Posterior cingulate gyrus (tissue), 11 donors: ENCODE data around the gene ASTN2.
A peak's percentile ranks its signal among the peaks of the same experiment; 100 is the strongest.

Experiments used
- DNase-seq, 10 donors: peaks; one replicate each; pipeline versions ENCODE4 v3.0.0 to v3.0.0-alpha.2; 2020 to 2021; ENCODE audit warnings: mixed read lengths in 3 of 10
- intact Hi-C: fragments of 100-400 bp; cut with DNase I; formaldehyde crosslinking; loops from one replicate; pipeline ENCODE4 v1.15.1; 2023

Gene ASTN2

GRCh38 chr9:117414220-117414905 is 494 bp downstream of the ASTN2 start:
- intact Hi-C loops = loop anchor here (2.0 to 5.0 kb wide), 2 partner anchors 50 to 73 kb away; no protein-coding TSS in a partner anchor
- peak; percentile 30 to 91 (median 48) for DNase-seq

GRCh38 chr9:117413346-117414219 is 1.3 kb downstream of the ASTN2 start:
- peak in 8 of 10 donors; percentile 25 to 89 (median 42) for DNase-seq
- intact Hi-C loops = loop anchor here (2.0 to 5.0 kb wide), 2 partner anchors 51 to 74 kb away; no protein-coding TSS in a partner anchor

- intact Hi-C loops = loop anchor here (1.0 to 5.0 kb wide), 2 partner anchors 74 to 166 kb away; no protein-coding TSS in a partner anchor
Observed at GRCh38 chr9:117412841-117413240, 2.0 kb downstream of the ASTN2 start.

GRCh38 chr9:117412006-117412715 is 2.7 kb downstream of the ASTN2 start:
- DNase-seq = peak in 3 of 10 donors; percentile 19 to 78 (median 76)
- intact Hi-C loops = loop anchor here (1.0 to 5.0 kb wide), 2 partner anchors 75 to 165 kb away; no protein-coding TSS in a partner anchor

More at GRCh38 chr9:117412841-117413240, 2.0 kb downstream of the ASTN2 start:
- DNase-seq = peak in 6 of 10 donors; percentile 22 to 90 (median 46)

GRCh38 chr9:117411547-117411946 is 3.3 kb downstream of the ASTN2 start:
- peak; percentile 36 to 95 (median 74) for DNase-seq
- intact Hi-C loops = loop anchor here (2.0 to 5.0 kb wide), 2 partner anchors 76 to 339 kb away; no protein-coding TSS in a partner anchor

GRCh38 chr9:117409321-117409720 is 5.5 kb downstream of the ASTN2 start:
- no peak for DNase-seq
- intact Hi-C loops = loop anchor here (5.0 kb wide), 1 partner anchor 672 kb away; no protein-coding TSS in a partner anchor

GRCh38 chr9:117407436-117408022 is 7.3 kb downstream of the ASTN2 start:
- no peak for DNase-seq
- intact Hi-C loops = loop anchor here (1.0 to 5.0 kb wide), 2 partner anchors 160 to 670 kb away; no protein-coding TSS in a partner anchor

GRCh38 chr9:117405950-117406705 is 8.7 kb downstream of the ASTN2 start:
- DNase-seq = no peak
- intact Hi-C loops = loop anchor here (5.0 kb wide), 1 partner anchor 669 kb away; no protein-coding TSS in a partner anchor

- intact Hi-C loops = no loop called here
Observed at GRCh38 chr9:117403848-117404247, 11.0 kb downstream of the ASTN2 start.

GRCh38 chr9:117403403-117403811 is 11.4 kb downstream of the ASTN2 start:
- peak; percentile 55 to 94 (median 64) for DNase-seq
- intact Hi-C loops = no loop called here

More at GRCh38 chr9:117403848-117404247, 11.0 kb downstream of the ASTN2 start:
- DNase-seq = no peak

GRCh38 chr9:117400171-117400570 is 14.7 kb downstream of the ASTN2 start:
- DNase-seq = no peak
- intact Hi-C loops = no loop called here

- DNase-seq = no peak
- intact Hi-C loops = no loop called here
Observed at GRCh38 chr9:117395151-117395650, 19.7 kb downstream of the ASTN2 start.

GRCh38 chr9:117394655-117395054 is 20.2 kb downstream of the ASTN2 start:
- DNase-seq = no peak
- intact Hi-C loops = no loop called here

- DNase-seq = peak in 1 of 10 donors; percentile 60
- intact Hi-C loops = no loop called here
Observed at GRCh38 chr9:117392992-117393391, 21.9 kb downstream of the ASTN2 start.

- intact Hi-C loops = no loop called here
- DNase-seq = no peak
Observed at GRCh38 chr9:117387422-117387821, 27.4 kb downstream of the ASTN2 start.

GRCh38 chr9:117379341-117379740 is 35.5 kb downstream of the ASTN2 start:
- no peak for DNase-seq
- intact Hi-C loops = no loop called here

- intact Hi-C loops = no loop called here
- no peak for DNase-seq
Observed at GRCh38 chr9:117377046-117377445, 37.8 kb downstream of the ASTN2 start.

GRCh38 chr9:117375956-117376355 is 38.9 kb downstream of the ASTN2 start:
- intact Hi-C loops = no loop called here
- no peak for DNase-seq
